ENCODE data around the gene ACOXL. TPM values are rescaled to one million over a fixed set of nuclear protein-coding genes. Genes with fewer than 3 reads are reported as not detected.

Gene ACOXL
- total and polyA plus RNA-seq, 2 of the 8 experiments (the other 6 are each of a cell fraction or from before 2014, with no cell fraction given): 11.4 to 20.6 TPM

- no peak for TF ChIP-seq GABPA (IDR thresholded peaks at IDR 0.05; ENCODE audit: borderline replicate concordance, insufficient read depth, low read length)
These were observed 309.2 kb downstream of the ACOXL start (continued) for GRCh38 chr2:111041398-111042202.
